DOHH2 (cell line): ENCODE results near the gene SAFB.

ENCODE experiments used
- H3F3A ChIP-seq: fragments of 200-600 bp; sonication (generic), shearing (Covaris generic); 2 replicates; pipeline ENCODE4 v1.6.0; 2016; ENCODE audit warnings: antibody characterized with exemption, mild to moderate bottlenecking; ENCODE audit not compliant: control insufficient read depth, insufficient read depth
- H3K27ac ChIP-seq: fragments of 200-600 bp; sonication (generic); 2 replicates; pipeline ENCODE4 v1.5.1; 2014; ENCODE audit warnings: low read depth, mild to moderate bottlenecking, low read length, moderate library complexity
- H3K27me3 ChIP-seq: fragments of 200-600 bp; sonication (generic); 2 replicates; pipeline ENCODE4 v1.6.1; 2014; ENCODE audit warnings: mild to moderate bottlenecking, low read length, mixed read lengths; ENCODE audit not compliant: control insufficient read depth
- H3K36me3 ChIP-seq: fragments of 200-600 bp; sonication (generic); 2 replicates; pipeline ENCODE4 v1.6.1; 2014; ENCODE audit warnings: mild to moderate bottlenecking, low read length, moderate library complexity, mixed read lengths; ENCODE audit not compliant: control insufficient read depth
- H3K4me1 ChIP-seq: fragments of 200-600 bp; sonication (generic); 2 replicates; pipeline ENCODE4 v1.6.1; 2014; ENCODE audit warnings: mild to moderate bottlenecking, low read length, mixed read lengths; ENCODE audit not compliant: control insufficient read depth
- H3K4me2 ChIP-seq: fragments of 200-600 bp; sonication (generic); 2 replicates; pipeline ENCODE4 v1.6.0; 2014; ENCODE audit warnings: mild to moderate bottlenecking, low read length, moderate library complexity
- H3K4me3 ChIP-seq: fragments of 200-600 bp; sonication (generic); 2 replicates; pipeline ENCODE4 v1.5.1; 2014; ENCODE audit warnings: mild to moderate bottlenecking, low read length, mixed read lengths
- H3K79me2 ChIP-seq: fragments of 200-600 bp; sonication (generic); 2 replicates; pipeline ENCODE4 v1.6.1; 2014; ENCODE audit warnings: mild to moderate bottlenecking, low read length, mixed read lengths; ENCODE audit not compliant: control insufficient read depth
- H3K9me2 ChIP-seq: fragments of 200-600 bp; sonication (generic); replicated peaks from 2 replicates; pipeline ENCODE4 v1.6.1; 2014; ENCODE audit warnings: mild to moderate bottlenecking, low read length, mixed read lengths; ENCODE audit not compliant: control insufficient read depth
- H3K9me3 ChIP-seq: fragments of 200-600 bp; sonication (generic); 2 replicates; pipeline ENCODE4 v1.6.1; 2014; ENCODE audit warnings: antibody characterized with exemption, low read length, mixed read lengths; ENCODE audit not compliant: control insufficient read depth, insufficient read depth
- H4K20me1 ChIP-seq: fragments of 200-600 bp; sonication (generic); 2 replicates; pipeline ENCODE4 v1.6.0; 2014; ENCODE audit warnings: low read depth, mild to moderate bottlenecking, antibody characterized with exemption, low read length, moderate library complexity; ENCODE audit not compliant: control insufficient read depth, insufficient read depth
- EZH2phosphoT487 ChIP-seq: fragments of 200-600 bp; sonication (generic); IDR thresholded peaks from 2 replicates; pipeline ENCODE4 v1.6.1; 2017; ENCODE audit warnings: borderline replicate concordance, mild to moderate bottlenecking, antibody characterized with exemption, low read length, moderate library complexity, mixed read lengths
- TF ChIP-seq, protein P1 (sequence below): fragments of 200-600 bp; sonication (generic); IDR thresholded peaks from one replicate; pipeline ENCODE4 v1.5.1; 2014; ENCODE audit warnings: antibody characterized with exemption, mild to moderate bottlenecking, low read depth, low read length; ENCODE audit not compliant: poor library complexity, severe bottlenecking

SAFB gene

DNA sequence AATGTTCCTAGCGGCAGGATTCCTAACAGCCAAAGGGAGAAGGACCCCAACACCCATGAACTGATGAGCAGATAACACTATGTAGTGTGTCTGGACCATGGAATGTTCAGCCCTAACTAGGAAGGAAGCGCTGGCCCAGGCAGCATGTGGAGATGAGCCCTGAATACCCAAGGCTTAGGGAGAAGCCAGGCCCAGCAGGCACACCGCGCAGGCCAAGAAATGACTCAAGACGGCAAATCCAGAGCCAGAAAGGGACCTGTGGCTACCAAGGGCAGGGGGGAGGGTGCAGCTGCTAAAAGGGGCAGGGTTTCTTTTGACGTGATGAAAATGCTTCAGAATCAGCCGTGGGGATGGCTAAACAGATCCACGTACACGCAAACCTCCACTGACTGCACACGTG, 34.4 kb upstream of the SAFB start:
- H3K27ac ChIP-seq = no peak overlapping the region

DNA sequence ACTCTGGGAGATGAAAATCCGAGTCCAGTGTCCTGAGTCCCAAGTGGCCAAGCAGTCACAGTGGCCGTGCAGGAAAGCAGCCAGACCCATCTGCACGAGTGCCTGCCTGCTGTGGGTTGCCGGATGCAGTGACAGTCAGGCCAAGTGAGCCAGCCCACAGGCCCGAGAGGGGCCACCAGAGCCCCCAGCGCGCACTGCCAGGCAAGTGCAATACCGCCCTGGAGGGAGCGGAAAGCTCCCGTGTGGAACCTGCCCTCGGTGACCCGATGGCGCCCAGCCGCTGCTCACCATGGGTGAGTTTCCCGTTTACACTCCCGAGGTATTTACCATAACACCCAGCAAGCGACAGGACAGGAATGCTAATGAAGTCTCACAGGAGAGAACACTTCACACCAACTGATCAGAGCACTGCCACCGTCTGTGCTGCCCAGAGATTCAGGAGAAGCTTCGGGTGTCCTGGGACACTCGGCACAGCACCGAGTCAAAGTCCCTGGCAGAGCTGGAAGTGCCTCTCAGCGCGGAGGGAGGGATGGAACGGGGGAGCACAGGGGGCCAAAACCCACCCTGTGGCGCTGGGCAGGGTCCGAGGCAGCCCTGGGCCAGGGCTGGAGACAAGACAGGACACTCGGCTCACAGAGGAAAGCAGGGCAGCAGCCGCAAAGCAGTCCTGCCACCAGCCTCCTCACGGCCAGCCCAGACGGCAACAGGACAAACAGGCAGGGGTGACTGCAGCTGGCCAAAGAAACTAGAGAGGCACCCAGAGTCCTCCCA, 33.8 kb upstream of the SAFB start:
- TF ChIP-seq EZH2phosphoT487 = no peak
- TF ChIP-seq, protein P1, sequence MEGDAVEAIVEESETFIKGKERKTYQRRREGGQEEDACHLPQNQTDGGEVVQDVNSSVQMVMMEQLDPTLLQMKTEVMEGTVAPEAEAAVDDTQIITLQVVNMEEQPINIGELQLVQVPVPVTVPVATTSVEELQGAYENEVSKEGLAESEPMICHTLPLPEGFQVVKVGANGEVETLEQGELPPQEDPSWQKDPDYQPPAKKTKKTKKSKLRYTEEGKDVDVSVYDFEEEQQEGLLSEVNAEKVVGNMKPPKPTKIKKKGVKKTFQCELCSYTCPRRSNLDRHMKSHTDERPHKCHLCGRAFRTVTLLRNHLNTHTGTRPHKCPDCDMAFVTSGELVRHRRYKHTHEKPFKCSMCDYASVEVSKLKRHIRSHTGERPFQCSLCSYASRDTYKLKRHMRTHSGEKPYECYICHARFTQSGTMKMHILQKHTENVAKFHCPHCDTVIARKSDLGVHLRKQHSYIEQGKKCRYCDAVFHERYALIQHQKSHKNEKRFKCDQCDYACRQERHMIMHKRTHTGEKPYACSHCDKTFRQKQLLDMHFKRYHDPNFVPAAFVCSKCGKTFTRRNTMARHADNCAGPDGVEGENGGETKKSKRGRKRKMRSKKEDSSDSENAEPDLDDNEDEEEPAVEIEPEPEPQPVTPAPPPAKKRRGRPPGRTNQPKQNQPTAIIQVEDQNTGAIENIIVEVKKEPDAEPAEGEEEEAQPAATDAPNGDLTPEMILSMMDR = no peak
- Histone ChIP-seq H4K20me1 (no peaks in the 10 kb centered on the region), H3K4me1 (no peaks in the 10 kb centered on the region), H3K27ac (no peak overlapping the region), H3K4me2 (no peak overlapping the region), H3K27me3 (no peaks in the 10 kb centered on the region), H3F3A (no peaks in the 10 kb centered on the region), H3K4me3 (no peak overlapping the region), H3K9me2 (no peaks in the 10 kb centered on the region), H3K36me3 (peaks cover 80% of the 10 kb centered on the region), H3K79me2 (no peaks in the 10 kb centered on the region), H3K9me3 (no peaks in the 10 kb centered on the region)

More for the DNA sequence above, 34.4 kb upstream of the SAFB start:
- Histone ChIP-seq H3K4me1 (no peaks in the 10 kb centered on the region), H3K36me3 (peaks cover 74% of the 10 kb centered on the region), H4K20me1 (no peaks in the 10 kb centered on the region), H3K79me2 (no peaks in the 10 kb centered on the region), H3K9me2 (no peaks in the 10 kb centered on the region), H3F3A (no peaks in the 10 kb centered on the region), H3K27me3 (no peaks in the 10 kb centered on the region), H3K4me3 (no peak overlapping the region), H3K4me2 (no peak overlapping the region), H3K9me3 (no peaks in the 10 kb centered on the region)
- TF ChIP-seq EZH2phosphoT487 = no peak
- TF ChIP-seq, protein P1 = no peak

DNA sequence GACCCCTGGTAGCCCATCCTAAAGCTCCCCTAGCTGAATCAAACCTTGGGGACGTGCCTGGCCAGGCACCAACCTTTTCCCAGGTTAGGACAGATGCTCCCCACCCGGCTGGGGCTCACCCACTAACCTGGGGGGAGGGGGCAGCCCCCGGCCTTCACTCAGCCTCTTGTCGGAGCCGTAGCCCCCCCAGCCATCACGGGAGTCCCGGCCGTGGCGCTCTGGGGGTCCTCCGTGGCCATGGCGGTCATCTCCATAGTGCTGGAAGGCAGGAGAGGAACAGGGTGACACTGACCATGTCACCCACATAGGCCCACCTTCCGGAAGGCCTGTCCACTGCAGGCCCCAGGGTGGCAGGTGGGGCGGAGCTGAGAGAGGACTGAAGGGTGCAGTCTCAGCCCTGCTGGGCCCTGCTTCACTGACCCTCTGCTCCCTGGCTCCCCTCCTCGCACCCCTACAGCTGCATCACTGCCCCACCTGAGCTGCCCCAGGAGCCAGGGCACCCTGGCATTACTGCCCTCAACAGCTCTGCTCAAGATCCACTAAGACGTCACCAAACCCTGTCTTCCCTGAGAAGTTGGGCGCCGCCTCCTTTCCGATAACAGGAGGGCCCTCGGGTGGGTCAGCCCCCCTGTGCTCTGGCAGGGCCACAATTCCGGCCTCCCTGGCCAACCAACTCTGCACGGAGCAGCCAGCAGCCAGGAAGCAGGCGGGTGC, 32.6 kb upstream of the SAFB start:
- Histone ChIP-seq H3K4me3 (no peak overlapping the region), H3K27ac (no peak overlapping the region), H3K9me2 (no peaks in the 10 kb centered on the region), H3F3A (no peaks in the 10 kb centered on the region), H3K27me3 (no peaks in the 10 kb centered on the region), H3K9me3 (no peaks in the 10 kb centered on the region), H3K4me2 (no peak overlapping the region), H4K20me1 (no peaks in the 10 kb centered on the region), H3K36me3 (peaks cover 92% of the 10 kb centered on the region), H3K79me2 (no peaks in the 10 kb centered on the region), H3K4me1 (no peaks in the 10 kb centered on the region)
- TF ChIP-seq, protein P1 = no peak
- TF ChIP-seq EZH2phosphoT487 = no peak
